Loucy (cell line): ENCODE data around the gene DCUN1D4.

Experiments
- H2AFZ ChIP-seq: fragments of 200-600 bp; sonication (generic); 2 replicates; pipeline ENCODE4 v1.6.0; 2016; ENCODE audit warnings: antibody characterized with exemption, mild to moderate bottlenecking, low read length, moderate library complexity
- H3F3A ChIP-seq: fragments of 200-600 bp; 2 replicates; pipeline ENCODE4 v1.6.0; 2016; ENCODE audit warnings: antibody characterized with exemption, low read depth, mild to moderate bottlenecking
- H3K27me3 ChIP-seq: fragments of 200-600 bp; sonication (generic); 2 replicates; pipeline ENCODE4 v1.6.1; 2014; ENCODE audit warnings: low read length, mild to moderate bottlenecking; ENCODE audit not compliant: insufficient read depth, poor library complexity, severe bottlenecking
- H3K36me3 ChIP-seq: fragments of 200-600 bp; sonication (generic); 2 replicates; pipeline ENCODE4 v1.6.1; 2016; ENCODE audit warnings: low read length; ENCODE audit not compliant: insufficient read depth
- H3K4me1 ChIP-seq: fragments of 200-600 bp; sonication (generic); 2 replicates; pipeline ENCODE4 v1.5.1; 2014; ENCODE audit warnings: low read length, mild to moderate bottlenecking; ENCODE audit not compliant: insufficient read depth, poor library complexity, severe bottlenecking
- H3K4me2 ChIP-seq: fragments of 200-600 bp; sonication (generic); 2 replicates; pipeline ENCODE4 v1.6.0; 2014; ENCODE audit warnings: antibody characterized with exemption, low read length, low read depth, mild to moderate bottlenecking; ENCODE audit not compliant: poor library complexity, severe bottlenecking
- H3K4me3 ChIP-seq: fragments of 200-600 bp; sonication (generic); 2 replicates; pipeline ENCODE4 v1.5.1; 2014; ENCODE audit warnings: low read length, mild to moderate bottlenecking, mixed read lengths; ENCODE audit not compliant: poor library complexity, severe bottlenecking
- H3K79me2 ChIP-seq: fragments of 200-600 bp; sonication (generic); 2 replicates; pipeline ENCODE4 v1.6.1; 2014; ENCODE audit warnings: low read length; ENCODE audit not compliant: insufficient read depth
- H3K9ac ChIP-seq: fragments of 200-600 bp; sonication (generic); 2 replicates; pipeline ENCODE4 v1.6.0; 2014; ENCODE audit warnings: mild to moderate bottlenecking, low read depth, low read length, moderate library complexity; ENCODE audit not compliant: poor library complexity, severe bottlenecking
- H3K9me2 ChIP-seq: fragments of 200-600 bp; sonication (generic); replicated peaks from 2 replicates; pipeline ENCODE4 v1.6.1; 2016; ENCODE audit warnings: low read depth, low read length, mixed read lengths
- H3K9me3 ChIP-seq: fragments of 200-600 bp; sonication (generic); 2 replicates; pipeline ENCODE4 v1.6.1; 2014; ENCODE audit warnings: mild to moderate bottlenecking, antibody characterized with exemption, low read length, low read depth; ENCODE audit not compliant: insufficient read depth
- H4K20me1 ChIP-seq: fragments of 200-600 bp; sonication (generic); 2 replicates; pipeline ENCODE4 v1.6.0; 2014; ENCODE audit warnings: antibody characterized with exemption, low read length, mild to moderate bottlenecking; ENCODE audit not compliant: insufficient read depth, poor library complexity, severe bottlenecking
- EZH2phosphoT487 ChIP-seq: fragments of 200-600 bp; IDR thresholded peaks from 2 replicates; pipeline ENCODE4 v1.6.1; 2018; ENCODE audit warnings: antibody characterized with exemption, mild to moderate bottlenecking, moderate library complexity, borderline replicate concordance
- TF ChIP-seq, protein P1 (sequence below): fragments of 200-600 bp; sonication (generic); conservative IDR thresholded peaks from 2 replicates; pipeline ENCODE4 v1.5.1; 2014; ENCODE audit warnings: mild to moderate bottlenecking, antibody characterized with exemption, low read length

DCUN1D4 gene

GRCh38 chr4:51842554-51843308, at the start of gene DCUN1D4:
Gene DCUN1D4 (plus strand): TSS chr4:51843153. CDS start chr4:51843243, 90 bp downstream.
- TF ChIP-seq, protein P1, sequence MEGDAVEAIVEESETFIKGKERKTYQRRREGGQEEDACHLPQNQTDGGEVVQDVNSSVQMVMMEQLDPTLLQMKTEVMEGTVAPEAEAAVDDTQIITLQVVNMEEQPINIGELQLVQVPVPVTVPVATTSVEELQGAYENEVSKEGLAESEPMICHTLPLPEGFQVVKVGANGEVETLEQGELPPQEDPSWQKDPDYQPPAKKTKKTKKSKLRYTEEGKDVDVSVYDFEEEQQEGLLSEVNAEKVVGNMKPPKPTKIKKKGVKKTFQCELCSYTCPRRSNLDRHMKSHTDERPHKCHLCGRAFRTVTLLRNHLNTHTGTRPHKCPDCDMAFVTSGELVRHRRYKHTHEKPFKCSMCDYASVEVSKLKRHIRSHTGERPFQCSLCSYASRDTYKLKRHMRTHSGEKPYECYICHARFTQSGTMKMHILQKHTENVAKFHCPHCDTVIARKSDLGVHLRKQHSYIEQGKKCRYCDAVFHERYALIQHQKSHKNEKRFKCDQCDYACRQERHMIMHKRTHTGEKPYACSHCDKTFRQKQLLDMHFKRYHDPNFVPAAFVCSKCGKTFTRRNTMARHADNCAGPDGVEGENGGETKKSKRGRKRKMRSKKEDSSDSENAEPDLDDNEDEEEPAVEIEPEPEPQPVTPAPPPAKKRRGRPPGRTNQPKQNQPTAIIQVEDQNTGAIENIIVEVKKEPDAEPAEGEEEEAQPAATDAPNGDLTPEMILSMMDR = no peak
- peak within 1 kb of the TSS; percentile 87 for H3K4me2 ChIP-seq
- no peaks in the 10 kb centered on the region for H3K9me3 ChIP-seq
- H3K4me1 ChIP-seq = peaks cover 10% of the 10 kb centered on the region
- peak within 1 kb of the TSS; percentile 94 for H3K4me3 ChIP-seq
- no peaks in the 10 kb centered on the region for H3K9me2 ChIP-seq
- peak within 1 kb of the TSS; percentile 99 for H2AFZ ChIP-seq
- H3K36me3 ChIP-seq = no peaks in the 10 kb centered on the region
- peaks cover 40% of the 10 kb centered on the region for H3K79me2 ChIP-seq
- peak within 1 kb of the TSS; percentile 77 for H3K9ac ChIP-seq
- no peaks in the 10 kb centered on the region for H3F3A ChIP-seq
- peaks cover 22% of the 10 kb centered on the region for H4K20me1 ChIP-seq
- H3K27me3 ChIP-seq = no peaks in the 10 kb centered on the region

- no peak for TF ChIP-seq EZH2phosphoT487
- TF ChIP-seq, protein P1 = no peak
- H3K9me3 ChIP-seq = peaks cover 13% of the 10 kb centered on the region; the same call in 1 of the 2 replicates
- H4K20me1 ChIP-seq = no peaks in the 10 kb centered on the region
- no peak overlapping the region for H3K9ac ChIP-seq
- no peaks in the 10 kb centered on the region for H3K27me3 ChIP-seq
- no peaks in the 10 kb centered on the region for H3K79me2 ChIP-seq
- no peak overlapping the region for H3K4me3 ChIP-seq
- H2AFZ ChIP-seq = no peak overlapping the region
- no peak overlapping the region for H3K4me2 ChIP-seq
- H3F3A ChIP-seq = no peaks in the 10 kb centered on the region
- no peaks in the 10 kb centered on the region for H3K4me1 ChIP-seq
- no peaks in the 10 kb centered on the region for H3K9me2 ChIP-seq
- H3K36me3 ChIP-seq = no peaks in the 10 kb centered on the region
Measured at GRCh38 chr4:51820443-51821234, 22.3 kb upstream of the DCUN1D4 start.

DNA sequence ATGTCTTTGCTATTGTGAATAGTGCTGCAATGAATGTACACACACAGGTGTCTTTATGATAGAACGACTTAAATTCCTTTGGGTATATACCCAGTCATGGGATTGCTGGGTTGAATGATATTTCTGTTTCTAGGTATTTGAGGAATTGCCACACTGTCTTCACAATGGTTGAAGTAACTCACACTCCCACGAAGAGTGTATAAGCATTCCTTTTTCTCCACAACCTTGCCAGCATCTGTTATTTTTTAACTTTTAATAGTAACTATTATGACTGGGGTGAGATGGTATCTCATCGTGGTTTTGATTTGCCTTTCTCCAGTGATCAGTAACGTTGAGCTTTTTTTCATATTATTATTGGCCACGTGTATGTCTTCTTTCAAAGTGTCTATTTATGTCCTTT, 17.6 kb upstream of the DCUN1D4 start:
- Histone ChIP-seq H3K36me3 (no peaks in the 10 kb centered on the region), H3K79me2 (no peaks in the 10 kb centered on the region), H3F3A (no peaks in the 10 kb centered on the region), H3K4me3 (no peak overlapping the region), H3K9ac (no peak overlapping the region), H2AFZ (no peak overlapping the region), H3K9me2 (no peaks in the 10 kb centered on the region), H3K4me2 (no peak overlapping the region), H4K20me1 (no peaks in the 10 kb centered on the region), H3K4me1 (no peaks in the 10 kb centered on the region), H3K27me3 (no peaks in the 10 kb centered on the region), H3K9me3 (0 out of 2 replicates have a peak, but pooled peaks cover 2% of the 10 kb centered on the region)
- no peak for TF ChIP-seq EZH2phosphoT487
- TF ChIP-seq, protein P1 = no peak
